ENCODE results near the gene SEC62. TPM values are rescaled to one million over a fixed set of nuclear protein-coding genes. Genes with fewer than 3 reads are reported as not detected.
A peak's percentile ranks its signal among the peaks of the same experiment; 100 is the strongest.

The SEC62 gene, protein sequence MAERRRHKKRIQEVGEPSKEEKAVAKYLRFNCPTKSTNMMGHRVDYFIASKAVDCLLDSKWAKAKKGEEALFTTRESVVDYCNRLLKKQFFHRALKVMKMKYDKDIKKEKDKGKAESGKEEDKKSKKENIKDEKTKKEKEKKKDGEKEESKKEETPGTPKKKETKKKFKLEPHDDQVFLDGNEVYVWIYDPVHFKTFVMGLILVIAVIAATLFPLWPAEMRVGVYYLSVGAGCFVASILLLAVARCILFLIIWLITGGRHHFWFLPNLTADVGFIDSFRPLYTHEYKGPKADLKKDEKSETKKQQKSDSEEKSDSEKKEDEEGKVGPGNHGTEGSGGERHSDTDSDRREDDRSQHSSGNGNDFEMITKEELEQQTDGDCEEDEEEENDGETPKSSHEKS
- total RNA-seq: 146 TPM

- DNase-seq (ENCODE audit: low spot score): peak; percentile 95
These were observed at the start of gene SEC62 for GRCh38 chr3:169966428-169966950. SEC62 (plus strand) TSS chr3:169966807; CDS start chr3:169966823, 16 bp downstream.

- peak; percentile 48 for DNase-seq (ENCODE audit: low spot score)
These were observed 43.4 kb upstream of the SEC62 start for GRCh38 chr3:169923189-169923588.

- no peak for DNase-seq (ENCODE audit: low spot score)
These were observed 42.8 kb upstream of the SEC62 start for GRCh38 chr3:169923831-169924230.

DNA sequence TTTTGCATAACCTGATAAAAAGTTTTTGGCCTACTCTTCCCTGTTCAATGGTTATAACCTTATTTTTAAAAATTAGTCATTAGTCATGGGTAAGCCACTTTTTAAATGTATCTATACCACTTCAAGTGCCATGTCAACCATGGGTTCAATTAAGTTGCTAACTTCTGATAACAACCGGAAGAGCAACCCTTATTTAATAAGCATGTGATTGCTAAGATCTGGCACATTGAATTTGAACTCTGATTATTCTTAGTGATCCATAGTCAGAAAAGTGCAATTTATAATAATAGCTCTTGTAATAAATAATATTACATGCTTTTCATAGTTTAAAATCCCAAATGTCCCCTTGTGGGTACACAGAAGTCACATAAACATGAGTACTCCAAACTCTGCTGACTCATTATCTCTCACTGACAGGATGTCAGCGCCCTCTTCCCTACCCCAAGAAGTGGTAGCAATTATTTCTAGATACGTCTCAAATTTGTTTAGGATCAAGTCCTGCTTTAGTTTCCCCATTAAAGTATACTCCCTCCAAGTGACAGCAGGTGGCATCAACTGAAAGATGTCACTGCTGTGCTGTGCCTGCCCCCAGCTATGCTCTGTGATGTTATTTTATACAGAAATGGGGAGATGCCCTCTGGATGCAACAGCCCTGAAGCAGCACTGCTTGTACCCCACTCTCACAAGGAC, 36.6 kb upstream of the SEC62 start:
- DNase-seq (ENCODE audit: low spot score): no peak

- DNase-seq (ENCODE audit: low spot score): no peak
These were observed 35.8 kb upstream of the SEC62 start for GRCh38 chr3:169930843-169931242.

GRCh38 chr3:169931747-169932520, 34.7 kb upstream of the SEC62 start:
- no peak for DNase-seq (ENCODE audit: low spot score)

- DNase-seq (ENCODE audit: low spot score): no peak
These were observed 27.3 kb upstream of the SEC62 start for GRCh38 chr3:169939320-169939719.

GRCh38 chr3:169939751-169940150, 26.9 kb upstream of the SEC62 start:
- DNase-seq (ENCODE audit: low spot score): no peak

DNA sequence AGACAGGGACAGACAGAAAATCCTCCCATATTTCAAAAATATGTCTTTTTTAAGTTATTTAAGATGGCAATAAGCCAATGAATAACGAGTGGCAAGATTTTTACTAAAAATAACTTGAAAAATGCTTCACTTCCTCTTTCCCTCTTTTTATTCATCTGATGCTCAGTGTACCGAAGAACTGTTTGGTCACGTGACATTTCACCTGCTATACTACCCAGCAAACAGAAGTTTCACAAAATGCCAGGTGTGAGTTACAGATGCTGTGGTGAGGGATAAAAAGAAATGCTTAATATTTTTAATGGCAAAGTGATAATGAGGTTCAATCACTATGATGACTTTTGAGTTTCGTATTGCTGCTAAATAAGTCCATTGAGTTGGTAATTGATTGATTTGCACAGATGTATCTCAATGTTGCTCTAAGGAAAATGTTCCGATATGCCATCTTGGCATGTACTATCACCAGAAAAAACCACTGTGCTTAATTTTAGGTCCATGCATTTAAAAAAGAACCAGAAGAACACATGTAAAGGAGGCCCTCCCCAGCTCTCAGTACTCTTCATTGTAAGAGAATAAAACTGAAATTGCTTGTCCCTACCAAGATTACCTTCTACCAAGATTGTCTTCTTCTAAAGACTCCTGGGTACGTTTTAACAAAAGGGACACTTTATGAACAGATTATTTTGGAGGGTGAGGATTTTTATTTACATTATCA, 26.0 kb upstream of the SEC62 start:
- no peak for DNase-seq (ENCODE audit: low spot score)

- peak; percentile 51 for DNase-seq (ENCODE audit: low spot score)
These were observed 21.3 kb upstream of the SEC62 start for GRCh38 chr3:169945313-169945712.

GRCh38 chr3:169946336-169946735, 20.3 kb upstream of the SEC62 start:
- DNase-seq (ENCODE audit: low spot score): no peak

GRCh38 chr3:169948559-169949448, 17.8 kb upstream of the SEC62 start:
- DNase-seq (ENCODE audit: low spot score): no peak

DNA sequence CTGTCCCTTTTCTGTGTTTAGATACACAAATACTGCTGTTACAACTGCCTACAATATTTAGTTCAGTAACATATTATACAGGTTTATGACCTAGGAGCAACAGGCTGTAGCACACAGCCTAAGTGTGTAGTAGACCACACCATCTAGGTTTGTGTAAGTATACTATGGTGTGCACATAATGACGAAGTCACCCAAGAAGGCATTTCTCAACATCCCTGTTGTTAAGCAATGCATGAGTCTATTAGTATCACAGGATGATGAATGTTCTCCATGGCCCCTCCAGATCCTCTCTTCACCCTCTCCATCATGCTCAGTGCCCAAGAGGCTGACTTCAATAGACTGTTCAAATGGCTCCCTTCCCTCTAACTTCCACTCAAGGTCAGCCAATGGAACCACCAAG, 14.6 kb upstream of the SEC62 start:
- no peak for DNase-seq (ENCODE audit: low spot score)

GRCh38 chr3:169953462-169954141, 13.0 kb upstream of the SEC62 start:
- DNase-seq (ENCODE audit: low spot score): no peak

GRCh38 chr3:169954142-169954756, 12.4 kb upstream of the SEC62 start:
- no peak for DNase-seq (ENCODE audit: low spot score)

- no peak for DNase-seq (ENCODE audit: low spot score)
These were observed 11.2 kb upstream of the SEC62 start for GRCh38 chr3:169955406-169955805.

DNA sequence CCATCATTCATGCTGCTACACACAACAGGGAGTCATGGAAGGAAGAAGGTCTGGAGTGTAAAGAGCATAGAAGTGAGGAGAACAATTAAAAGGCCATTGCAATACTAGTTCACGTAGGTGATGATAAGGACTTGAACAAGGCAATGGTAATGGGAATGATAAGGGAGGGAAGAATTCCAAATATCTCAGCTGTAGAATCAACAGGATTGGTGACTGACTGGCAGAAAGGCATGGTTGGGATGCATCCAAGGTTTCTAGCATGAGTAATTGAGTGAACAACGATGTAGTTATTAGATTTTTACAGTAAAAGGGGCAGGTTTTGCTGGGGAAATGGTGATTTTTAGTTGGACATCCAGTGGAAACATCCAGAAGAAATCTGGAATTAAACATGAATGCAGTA, 2.4 kb upstream of the SEC62 start:
- DNase-seq (ENCODE audit: low spot score): no peak

GRCh38 chr3:169965562-169966427, 812 bp upstream of the SEC62 start:
- DNase-seq (ENCODE audit: low spot score): no peak

Measured in ureter (tissue), 1 donor.